ENCODE measurements around the gene PRSS53.

PRSS53 gene

DNA sequence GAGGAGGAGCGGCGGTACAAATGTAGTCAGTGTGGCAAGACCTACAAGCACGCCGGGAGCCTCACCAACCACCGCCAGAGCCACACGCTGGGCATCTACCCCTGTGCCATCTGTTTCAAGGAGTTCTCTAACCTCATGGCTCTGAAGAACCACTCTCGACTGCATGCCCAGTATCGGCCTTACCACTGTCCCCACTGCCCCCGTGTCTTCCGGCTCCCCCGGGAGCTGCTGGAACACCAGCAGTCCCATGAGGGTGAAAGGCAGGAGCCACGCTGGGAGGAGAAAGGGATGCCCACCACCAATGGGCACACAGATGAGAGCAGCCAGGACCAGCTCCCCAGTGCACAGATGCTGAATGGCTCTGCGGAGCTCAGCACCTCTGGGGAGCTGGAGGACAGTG, 11.7 kb downstream of the PRSS53 start:
- no peak for DNase-seq

DNA sequence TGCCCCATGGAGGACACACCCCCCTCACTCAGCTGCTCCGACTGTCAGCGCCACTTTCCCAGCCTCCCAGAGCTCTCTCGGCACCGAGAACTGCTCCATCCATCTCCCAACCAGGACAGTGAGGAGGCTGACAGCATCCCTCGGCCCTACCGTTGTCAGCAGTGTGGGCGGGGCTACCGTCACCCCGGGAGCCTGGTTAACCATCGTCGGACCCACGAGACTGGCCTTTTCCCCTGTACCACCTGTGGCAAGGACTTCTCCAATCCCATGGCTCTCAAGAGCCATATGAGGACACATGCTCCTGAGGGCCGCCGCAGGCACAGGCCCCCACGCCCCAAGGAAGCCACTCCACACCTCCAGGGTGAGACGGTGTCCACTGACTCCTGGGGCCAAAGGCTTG, 12.4 kb downstream of the PRSS53 start:
- no peak for DNase-seq

GRCh38 chr16:31074814-31075183, 13.9 kb downstream of the PRSS53 start:
- DNase-seq = no peak

DNA sequence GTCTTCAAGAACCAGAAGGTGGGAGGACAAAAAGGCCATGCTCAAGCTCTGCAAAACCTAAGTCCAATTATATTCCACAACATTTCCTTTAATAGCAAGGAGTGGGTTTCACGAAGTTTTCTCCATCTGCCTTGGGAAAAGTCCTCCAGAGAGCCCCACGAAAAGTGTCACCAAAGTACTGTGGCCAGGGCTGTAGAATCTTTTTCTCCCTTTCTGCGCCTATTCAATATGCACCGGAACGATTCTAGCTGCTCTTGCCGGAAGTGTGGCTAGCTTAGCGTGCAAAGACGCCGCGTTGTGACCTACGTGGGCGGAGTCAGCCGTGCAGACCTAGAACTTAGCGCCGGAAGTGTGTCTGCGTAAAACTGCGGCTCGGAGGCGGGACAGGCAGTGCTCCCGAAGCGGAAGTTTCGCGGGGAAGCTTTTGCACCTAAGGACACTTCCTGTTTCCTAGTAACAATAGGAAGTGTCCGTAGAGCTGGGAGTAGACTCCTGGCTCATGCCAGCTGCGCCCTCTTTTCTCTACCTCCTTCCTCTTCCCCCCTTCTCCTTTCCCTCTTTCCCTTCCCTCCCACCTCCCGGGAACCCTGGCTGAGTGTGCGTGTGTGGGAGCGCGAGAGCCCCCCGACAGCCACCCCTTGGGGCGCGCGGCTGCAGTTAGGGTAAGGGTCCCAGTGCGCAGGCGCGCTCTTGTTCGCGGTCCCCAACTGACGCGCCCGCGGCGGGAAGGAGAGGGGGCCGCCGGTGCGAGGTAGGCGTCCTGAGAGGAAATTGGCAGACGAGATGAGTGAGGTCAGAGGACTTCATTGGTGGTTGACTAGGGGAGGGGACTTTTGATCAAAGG, 14.6 kb downstream of the PRSS53 start, which contains the start of the genes ZNF646 and ZNF668:
ZNF646 (plus strand) TSS at position 453 of the 844 bp plus-strand sequence. CDS start 1,903 bp downstream, outside the sequence.
ZNF668 (minus strand) TSS at position 271 of the 844 bp plus-strand sequence. CDS start 9,781 bp downstream, outside the sequence.
- DNase-seq = peak; percentile 98

GRCh38 chr16:31073142-31073969, 15.4 kb downstream of the PRSS53 start:
- peak; percentile 94 for DNase-seq

- peak; percentile 57 for DNase-seq
Observed at GRCh38 chr16:31072540-31073141, 16.1 kb downstream of the PRSS53 start.

DNA sequence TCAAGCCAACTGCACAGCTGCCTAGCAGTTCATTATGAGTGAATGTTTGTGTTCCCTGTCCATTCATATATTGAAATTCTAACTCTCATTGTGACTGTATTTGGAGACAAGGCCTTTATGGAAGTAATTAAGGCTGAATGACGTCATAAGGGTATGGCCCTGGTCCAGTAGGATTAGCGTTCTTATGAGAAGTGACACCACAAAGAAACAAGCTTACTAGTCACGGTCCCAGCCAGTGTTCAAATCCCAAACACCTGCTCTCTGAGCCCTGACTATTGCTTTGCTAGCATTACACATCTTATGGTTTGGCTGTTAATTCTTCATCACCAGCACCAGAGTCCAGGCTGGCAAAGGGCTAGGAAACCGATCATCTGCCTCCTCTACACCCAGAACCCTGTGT, 16.9 kb downstream of the PRSS53 start:
- DNase-seq = no peak

DNA sequence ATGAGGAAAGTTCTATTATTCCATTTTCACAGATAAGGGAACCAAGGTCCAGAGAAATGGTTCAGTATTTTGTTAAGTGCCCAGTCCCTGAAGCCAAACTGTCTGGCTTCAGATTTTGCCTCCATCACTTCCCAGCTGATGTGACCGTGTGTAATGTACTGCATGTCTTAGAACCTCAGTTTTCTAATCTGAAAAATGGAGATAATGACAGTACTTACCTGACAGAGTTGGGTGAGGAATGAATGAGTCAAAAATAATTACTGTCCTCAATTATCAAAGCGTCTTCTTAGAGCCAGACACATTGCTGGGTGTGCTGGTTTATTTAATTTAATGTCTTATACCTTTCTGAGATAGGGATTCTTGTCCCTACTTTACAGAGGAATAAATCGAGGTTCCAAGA, 21.4 kb downstream of the PRSS53 start:
- no peak for DNase-seq

- no peak for DNase-seq
Observed at GRCh38 chr16:31064882-31065461, 23.8 kb downstream of the PRSS53 start.

DNA sequence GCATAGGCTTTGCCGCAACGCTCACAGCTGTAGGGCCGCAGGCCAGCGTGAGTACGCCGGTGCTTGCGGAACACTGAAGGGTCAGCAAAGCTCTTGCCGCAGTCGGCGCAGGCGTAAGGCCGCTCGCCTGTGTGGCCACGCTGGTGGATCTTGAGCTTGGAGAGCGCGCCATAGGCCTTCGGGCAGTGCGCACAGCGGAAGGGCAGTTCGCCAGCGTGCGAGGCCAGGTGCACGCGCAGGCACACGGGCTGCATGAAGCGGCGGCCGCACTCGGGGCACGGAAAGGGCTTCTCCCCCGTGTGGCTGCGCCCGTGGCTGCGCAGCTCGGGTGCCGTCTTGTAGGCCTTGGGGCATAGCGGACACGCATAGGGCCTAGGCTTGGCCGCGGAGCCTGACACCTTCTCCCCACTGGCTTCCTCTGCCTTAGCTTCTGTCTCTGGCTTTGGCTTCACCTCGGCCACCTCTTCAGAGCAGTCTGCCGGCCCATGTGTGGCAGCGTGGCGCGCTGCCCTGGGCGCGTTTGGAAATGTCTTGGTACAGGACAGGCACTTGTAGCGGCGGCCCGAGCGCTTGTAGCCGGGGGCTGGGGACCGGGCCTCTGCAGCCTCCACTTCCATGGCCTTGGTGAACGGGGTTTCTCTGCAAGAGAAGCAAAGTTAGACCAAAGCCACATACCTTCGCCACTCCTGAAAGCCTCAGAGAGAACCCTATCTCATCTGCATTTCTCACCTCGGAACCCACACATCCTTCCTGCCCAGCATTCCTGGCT, 24.7 kb downstream of the PRSS53 start:
- no peak for DNase-seq

DNA sequence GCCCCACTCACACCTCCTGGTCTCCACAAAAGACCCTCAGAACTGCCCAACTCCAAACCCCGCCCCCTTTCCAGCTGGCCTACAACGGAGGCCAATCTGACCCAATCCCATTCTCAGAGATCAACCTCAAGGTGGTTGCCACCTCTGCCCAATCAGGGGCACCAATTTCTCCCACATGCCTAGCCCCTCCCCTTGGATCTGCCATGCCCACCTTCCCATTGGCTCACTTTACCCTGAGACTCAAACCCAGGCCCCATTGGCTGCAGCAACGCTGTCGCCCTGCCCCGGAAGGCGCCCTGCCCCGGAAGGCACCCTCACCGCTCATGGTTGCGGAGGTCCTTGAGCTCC, 25.3 kb downstream of the PRSS53 start:
- DNase-seq = no peak

- no peak for DNase-seq
Observed at GRCh38 chr16:31061813-31062440, 26.8 kb downstream of the PRSS53 start.

GRCh38 chr16:31061126-31061812, 27.5 kb downstream of the PRSS53 start:
- no peak for DNase-seq

DNA sequence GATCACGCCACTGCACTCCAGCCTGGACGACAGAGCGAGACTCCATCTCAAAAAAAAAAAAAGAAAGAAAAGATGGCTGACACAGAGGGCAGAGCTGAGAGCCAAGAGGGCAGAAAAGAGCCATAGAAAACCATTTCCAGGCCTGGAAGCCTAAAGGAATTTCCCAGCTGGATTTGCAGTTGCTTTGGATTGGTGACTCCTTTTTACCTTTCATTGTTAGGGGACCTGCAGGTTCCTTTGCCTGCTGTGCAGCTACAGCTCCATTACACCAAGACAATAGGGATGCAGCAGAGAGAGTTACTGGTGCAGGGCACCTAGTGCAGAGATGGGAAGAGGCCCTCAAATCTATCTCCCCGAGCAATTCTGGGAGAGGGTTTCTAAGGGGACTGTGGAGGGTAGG, 33.1 kb downstream of the PRSS53 start:
- DNase-seq = no peak

GRCh38 chr16:31052114-31052513, 36.6 kb downstream of the PRSS53 start:
- peak; percentile 37 for DNase-seq

DNA sequence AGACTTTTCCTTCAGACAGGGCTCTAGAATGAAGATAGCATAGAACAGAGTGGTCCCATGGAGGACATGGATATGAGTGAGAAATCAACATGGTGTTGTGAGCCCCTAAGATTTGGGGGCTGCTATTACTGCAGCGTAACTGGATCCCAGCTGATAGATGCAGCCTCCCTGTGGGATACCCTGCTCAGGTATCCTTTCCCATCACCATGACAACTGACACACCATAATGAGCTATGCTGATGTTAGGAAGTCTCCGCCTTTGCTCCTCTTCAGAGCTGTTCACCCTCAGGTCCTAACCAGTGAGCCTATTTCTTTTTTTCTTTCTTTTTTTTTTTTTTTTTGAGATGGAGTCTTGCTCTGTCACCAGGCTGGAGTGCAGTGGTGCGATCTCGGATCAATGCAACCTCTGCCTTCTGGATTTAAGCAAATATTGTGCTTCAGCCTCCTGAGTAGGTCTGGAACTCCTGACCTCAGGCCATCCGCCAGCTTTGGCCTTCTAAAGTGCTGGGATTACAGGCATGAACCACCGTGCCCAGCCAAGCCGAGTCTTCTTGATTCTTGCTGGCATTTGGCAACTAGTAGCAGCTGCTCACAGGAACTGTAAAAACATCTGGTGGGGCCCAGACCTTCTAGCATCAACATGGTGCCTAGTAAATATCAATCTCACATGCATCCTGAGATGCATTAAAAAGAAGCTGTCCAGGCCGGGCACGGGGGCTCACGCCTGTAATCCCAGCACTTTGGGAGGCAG, 38.3 kb downstream of the PRSS53 start:
- no peak for DNase-seq

DNA sequence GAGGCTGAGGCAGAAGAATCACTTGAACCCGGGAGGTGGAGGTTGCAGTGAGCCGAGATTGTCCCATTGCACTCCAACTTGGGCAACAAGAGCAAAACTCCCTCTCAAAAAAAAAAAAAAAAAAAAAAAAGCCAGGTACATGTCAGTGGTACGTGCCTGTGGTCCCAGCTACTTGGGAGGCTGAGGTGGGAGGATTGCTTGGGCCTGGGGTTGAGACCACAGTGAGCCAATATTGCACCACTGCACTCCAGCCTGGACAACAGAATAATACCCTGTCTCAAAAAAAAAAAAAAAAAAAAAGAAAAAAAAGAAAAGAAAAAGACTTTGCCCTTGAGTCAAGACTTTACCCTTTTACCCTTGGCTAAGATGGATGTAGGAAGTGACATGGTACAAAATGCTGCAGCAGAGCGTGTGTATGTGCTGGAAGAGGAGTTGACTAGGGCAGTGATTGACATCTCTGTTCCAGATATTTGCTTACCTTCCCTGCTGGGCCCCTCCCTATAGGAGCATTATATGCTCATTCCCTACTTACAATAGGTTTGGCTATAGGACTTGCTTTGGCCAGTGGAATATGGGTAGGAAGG, 44.8 kb downstream of the PRSS53 start:
- DNase-seq = no peak

DNA sequence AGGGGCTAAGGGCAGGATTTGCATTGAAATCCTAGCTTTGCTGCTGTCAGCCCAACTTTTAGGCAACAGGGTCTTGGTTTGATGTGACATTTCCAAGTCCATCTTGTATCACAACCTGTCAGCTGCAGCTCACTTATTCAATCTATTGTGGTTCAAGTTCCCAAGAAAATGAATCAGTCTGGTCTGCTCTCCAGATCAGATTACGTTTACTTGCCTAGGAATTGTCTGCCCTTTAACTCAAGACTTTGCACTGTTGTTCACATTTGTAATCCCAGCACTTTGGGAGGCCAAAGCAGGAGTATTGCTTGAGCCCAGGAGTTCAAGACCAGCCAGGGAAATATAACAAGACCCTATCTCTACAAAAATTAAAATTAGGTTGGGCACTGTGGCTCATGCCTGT, 45.4 kb downstream of the PRSS53 start:
- DNase-seq = no peak

DNA sequence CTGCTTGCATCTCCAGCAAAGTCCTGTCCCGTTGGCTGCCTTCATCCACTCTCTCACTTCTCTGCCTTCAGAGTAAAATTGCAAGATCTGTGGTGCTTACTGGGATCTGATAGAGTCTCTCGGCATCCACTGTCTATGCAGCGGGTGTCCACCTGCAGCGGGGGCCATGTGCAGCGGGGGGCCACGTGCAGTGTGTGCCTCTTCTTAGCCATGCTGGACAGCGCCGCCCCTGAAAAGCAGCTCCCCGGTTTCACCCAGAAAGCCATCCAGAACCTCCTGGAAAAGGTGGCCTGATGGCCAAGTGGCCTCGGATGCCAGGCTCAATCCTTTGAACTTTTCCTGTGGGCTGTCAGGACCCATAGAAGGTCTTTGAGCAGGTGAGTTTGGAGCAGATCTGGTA, 45.9 kb downstream of the PRSS53 start:
- DNase-seq = no peak

- DNase-seq = no peak
Observed at GRCh38 chr16:31038993-31039392, 49.8 kb downstream of the PRSS53 start.
